CD4-positive, alpha-beta T cell (primary cell): Measurements from ENCODE around the gene FARSB. TPM values are rescaled to one million over a fixed set of nuclear protein-coding genes. Genes with fewer than 3 reads are reported as not detected.

Experiments used
- ATAC-seq: fragments of 200-7000 bp; cut with Tn5 transposase; one replicate; pipeline ENCODE4 v1.10.0; 2022; ENCODE audit warnings: mild to moderate bottlenecking; ENCODE audit not compliant: poor library complexity
- CTCF ChIA-PET: fragments of 350-600 bp; sonication (Branson Sonifier 250); formaldehyde crosslinking; loops from one replicate; lab custom pipeline; 2021; ENCODE audit warnings: antibody characterized with exemption, inconsistent platforms; lab: Charles Lee
- POLR2A ChIA-PET: fragments of 350-600 bp; sonication (Branson Sonifier 250); formaldehyde crosslinking; loops from one replicate; lab custom pipeline; 2021; ENCODE audit warnings: antibody characterized with exemption, inconsistent platforms; lab: Charles Lee
- DNase-seq, 14 experiments: peaks; one replicate each; pipeline ENCODE4 v3.0.0-alpha.2; 2013 to 2020; ENCODE audit warnings: mixed read lengths in 2 of 14
- H3K27ac ChIP-seq, 2 donors: one replicate each; pipeline versions ENCODE4 v1.5.1 to v1.7.0; 2013; ENCODE audit warnings: low read length in 2 of 2, low read depth in 1 of 2, mild to moderate bottlenecking in 1 of 2
- H3K27me3 ChIP-seq, 2 experiments: 1 replicate in 1 of 2; 2 replicates in 1 of 2; pipeline versions ENCODE4 v1.6.1 to v1.7.0; 2013; ENCODE audit warnings: low read length in 2 of 2, control low read depth in 1 of 2, mild to moderate bottlenecking in 1 of 2, moderate library complexity in 1 of 2; ENCODE audit not compliant: insufficient read depth in 2 of 2, control insufficient read depth in 1 of 2
- H3K36me3 ChIP-seq: one replicate; pipeline ENCODE4 v1.6.1; 2013; ENCODE audit warnings: low read length, control low read depth; ENCODE audit not compliant: insufficient read depth
- H3K4me1 ChIP-seq: one replicate; pipeline ENCODE4 v1.6.1; 2013; ENCODE audit warnings: low read length, control low read depth; ENCODE audit not compliant: insufficient read depth
- H3K4me3 ChIP-seq: one replicate; pipeline ENCODE4 v1.5.1; 2013; ENCODE audit warnings: mild to moderate bottlenecking, low read length, moderate library complexity
- H3K9me3 ChIP-seq, 2 experiments: 1 replicate in 1 of 2; 2 replicates in 1 of 2; pipeline versions ENCODE4 v1.6.1 to v1.7.0; 2013; ENCODE audit warnings: low read length in 2 of 2, mild to moderate bottlenecking in 2 of 2, control low read depth in 1 of 2, moderate library complexity in 1 of 2; ENCODE audit not compliant: control insufficient read depth in 1 of 2, insufficient read depth in 1 of 2
- H3K27ac Mint-ChIP-seq: one replicate; pipeline ENCODE4 v1.8.0; 2020; ENCODE audit warnings: mixed read lengths
- H3K27me3 Mint-ChIP-seq: one replicate; pipeline ENCODE4 v1.8.0; 2021; ENCODE audit warnings: mixed read lengths
- H3K36me3 Mint-ChIP-seq: one replicate; pipeline ENCODE4 v1.8.0; 2021; ENCODE audit warnings: low read depth, mixed read lengths
- H3K4me1 Mint-ChIP-seq: one replicate; pipeline ENCODE4 v1.8.0; 2021; ENCODE audit warnings: low read depth, mixed read lengths
- H3K4me3 Mint-ChIP-seq: one replicate; pipeline ENCODE4 v1.8.0; 2020; ENCODE audit warnings: mild to moderate bottlenecking, mixed read lengths
- H3K9me3 Mint-ChIP-seq: one replicate; pipeline ENCODE4 v1.8.0; 2020; ENCODE audit warnings: mixed read lengths
- intact Hi-C, 2 experiments: fragments of 100-400 bp; cut with DNase I in 1 of 2; cut with micrococcal nuclease in 1 of 2; formaldehyde crosslinking; loops; one replicate each; pipeline versions ENCODE4 v1.15.1 to v1.9.0; 2023 to 2025; cut with DNase I, micrococcal nuclease
- total RNA-seq, 174 experiments: library from RNA in 2 of 174; stranded (reverse) in 2 of 174; gene quantifications; one replicate each; pipeline ENCODE4 v1.2.3 and lab custom pipeline; 2021 to 2026
- TF ChIP-seq, protein P1 (sequence below): fragments of 200-600 bp; IDR thresholded peaks from one replicate; pipeline ENCODE4 v1.8.0; 2022; ENCODE audit warnings: antibody characterized with exemption, mild to moderate bottlenecking

The FARSB gene
- total RNA-seq, 2 experiments from 2014 or later, result 7.8 to 8.7 TPM

DNA sequence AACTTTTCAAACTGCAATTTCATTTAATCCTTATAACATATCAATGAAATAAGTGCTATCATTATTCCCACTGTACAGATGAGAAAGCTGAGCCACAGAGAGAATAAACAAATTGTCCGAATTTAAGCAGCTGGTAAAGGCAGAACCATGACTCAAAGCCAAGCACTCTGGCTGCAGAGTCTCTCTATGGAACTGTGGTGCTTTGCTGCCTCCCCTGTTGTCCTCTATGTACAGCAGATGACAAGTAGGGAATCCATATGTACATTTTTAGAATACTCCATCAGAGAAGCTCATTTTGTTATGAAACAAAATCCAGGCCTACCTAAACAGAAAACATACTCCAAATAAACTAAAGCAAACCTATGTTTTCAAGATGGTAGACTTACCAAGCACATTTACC lies 45.1 kb downstream of the FARSB start:
- H3K4me1 Mint-ChIP-seq, result peaks cover 7% of the 10 kb centered on the region
- Histone ChIP-seq H3K27me3 (no peaks in the 10 kb centered on the region), H3K4me3 (no peak overlapping the region), H3K27ac (no peak overlapping the region), H3K4me1 (no peaks in the 10 kb centered on the region), H3K9me3 (no peaks in the 10 kb centered on the region), H3K36me3 (peaks cover 32% of the 10 kb centered on the region)
- ChIA-PET CTCF (no interaction called here), POLR2A (no interaction called here)
- intact Hi-C loops, result loop anchor here (5.0 to 10.0 kb wide), 3 partner anchors 293 to 556 kb away; no protein-coding TSS in a partner anchor
- ATAC-seq (no peak), DNase-seq (no peak)
- H3K27ac Mint-ChIP-seq, result no peak overlapping the region
- H3K27me3 Mint-ChIP-seq, result no peaks in the 10 kb centered on the region
- TF ChIP-seq, protein P1, sequence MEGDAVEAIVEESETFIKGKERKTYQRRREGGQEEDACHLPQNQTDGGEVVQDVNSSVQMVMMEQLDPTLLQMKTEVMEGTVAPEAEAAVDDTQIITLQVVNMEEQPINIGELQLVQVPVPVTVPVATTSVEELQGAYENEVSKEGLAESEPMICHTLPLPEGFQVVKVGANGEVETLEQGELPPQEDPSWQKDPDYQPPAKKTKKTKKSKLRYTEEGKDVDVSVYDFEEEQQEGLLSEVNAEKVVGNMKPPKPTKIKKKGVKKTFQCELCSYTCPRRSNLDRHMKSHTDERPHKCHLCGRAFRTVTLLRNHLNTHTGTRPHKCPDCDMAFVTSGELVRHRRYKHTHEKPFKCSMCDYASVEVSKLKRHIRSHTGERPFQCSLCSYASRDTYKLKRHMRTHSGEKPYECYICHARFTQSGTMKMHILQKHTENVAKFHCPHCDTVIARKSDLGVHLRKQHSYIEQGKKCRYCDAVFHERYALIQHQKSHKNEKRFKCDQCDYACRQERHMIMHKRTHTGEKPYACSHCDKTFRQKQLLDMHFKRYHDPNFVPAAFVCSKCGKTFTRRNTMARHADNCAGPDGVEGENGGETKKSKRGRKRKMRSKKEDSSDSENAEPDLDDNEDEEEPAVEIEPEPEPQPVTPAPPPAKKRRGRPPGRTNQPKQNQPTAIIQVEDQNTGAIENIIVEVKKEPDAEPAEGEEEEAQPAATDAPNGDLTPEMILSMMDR, result no peak
- no peak overlapping the region for H3K4me3 Mint-ChIP-seq
- peaks cover 83% of the 10 kb centered on the region for H3K36me3 Mint-ChIP-seq
- no peaks in the 10 kb centered on the region for H3K9me3 Mint-ChIP-seq

DNA sequence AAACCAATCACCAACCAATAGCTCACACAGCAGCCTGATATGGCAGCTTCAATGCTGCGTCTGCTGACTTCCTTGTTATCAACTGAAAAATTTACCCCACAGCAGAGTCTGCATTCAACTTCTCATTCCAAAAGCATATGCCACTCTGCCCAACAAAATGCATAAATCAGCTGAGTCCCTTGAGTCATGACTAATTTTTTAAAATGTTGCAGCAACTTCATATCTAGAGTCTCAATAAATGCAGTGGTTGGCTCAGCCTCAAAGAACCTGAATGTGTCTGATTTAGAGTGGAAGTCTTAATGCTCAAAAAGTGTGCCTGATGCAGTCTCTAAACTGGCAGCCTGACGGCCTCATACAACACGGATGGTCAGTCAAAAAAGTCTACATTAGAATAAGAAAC lies 46.5 kb downstream of the FARSB start:
- no peaks in the 10 kb centered on the region for H3K9me3 ChIP-seq
- DNase-seq (no peak), ATAC-seq (no peak)
- peaks cover 29% of the 10 kb centered on the region for H3K36me3 ChIP-seq
- no peaks in the 10 kb centered on the region for H3K4me1 ChIP-seq
- peaks cover 80% of the 10 kb centered on the region for H3K36me3 Mint-ChIP-seq
- no peaks in the 10 kb centered on the region for H3K9me3 Mint-ChIP-seq
- TF ChIP-seq, protein P1, result no peak
- no peaks in the 10 kb centered on the region for H3K27me3 ChIP-seq
- POLR2A ChIA-PET, result no interaction called here
- intact Hi-C loops, result no loop called here
- H3K4me1 Mint-ChIP-seq, result peaks cover 7% of the 10 kb centered on the region
- no peak overlapping the region for H3K27ac ChIP-seq
- H3K27ac Mint-ChIP-seq, result no peak overlapping the region
- H3K4me3 Mint-ChIP-seq, result no peak overlapping the region
- H3K4me3 ChIP-seq, result no peak overlapping the region
- H3K27me3 Mint-ChIP-seq, result no peaks in the 10 kb centered on the region
- CTCF ChIA-PET, result no interaction called here

DNA sequence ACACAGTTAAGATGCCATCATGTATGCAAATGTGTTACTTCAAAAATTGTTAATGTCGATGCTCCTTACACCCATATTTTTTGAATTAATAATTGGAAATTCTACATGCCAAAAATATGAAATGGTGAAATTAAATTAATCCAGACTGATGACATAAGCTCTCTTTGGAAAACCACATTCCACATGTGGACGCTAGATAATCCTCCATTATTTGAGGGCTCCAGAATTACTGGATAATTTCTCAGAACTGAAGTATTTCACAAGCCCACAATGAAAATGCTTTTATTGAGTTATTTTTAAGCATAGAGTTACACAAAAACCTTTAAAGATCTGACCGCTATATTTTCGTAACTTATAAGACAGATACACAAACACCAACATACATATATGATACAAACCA lies 47.8 kb downstream of the FARSB start:
- Mint-ChIP-seq H3K4me3 (no peak overlapping the region), H3K27me3 (no peaks in the 10 kb centered on the region), H3K9me3 (no peaks in the 10 kb centered on the region), H3K27ac (no peak overlapping the region), H3K36me3 (peaks cover 76% of the 10 kb centered on the region), H3K4me1 (peaks cover 7% of the 10 kb centered on the region)
- DNase-seq, result no peak
- POLR2A ChIA-PET, result no interaction called here
- H3K27me3 ChIP-seq, result no peaks in the 10 kb centered on the region
- no peak overlapping the region for H3K27ac ChIP-seq
- TF ChIP-seq, protein P1, result no peak
- CTCF ChIA-PET, result interaction anchor here (1.2 kb wide), 1 partner anchor 11 kb away, joined by 3 read pairs; no protein-coding TSS in a partner anchor
- intact Hi-C loops, result no loop called here
- H3K4me3 ChIP-seq, result no peak overlapping the region
- no peak for ATAC-seq
- H3K4me1 ChIP-seq, result no peaks in the 10 kb centered on the region
- no peaks in the 10 kb centered on the region for H3K9me3 ChIP-seq
- peaks cover 25% of the 10 kb centered on the region for H3K36me3 ChIP-seq
